GM20000 (cell line): Measurements from ENCODE around the gene SCAP.
A peak's percentile ranks its signal among the peaks of the same experiment; 100 is the strongest.

Experiments used
- DNase-seq: peaks from one replicate; pipeline ENCODE4 v3.0.0; 2012; ENCODE audit warnings: low spot score
- TF ChIP-seq, protein P1 (sequence below): IDR thresholded peaks from 2 replicates; pipeline ENCODE4 v1.5.1; 2012; ENCODE audit warnings: mild to moderate bottlenecking, control low read depth; ENCODE audit errors: extremely low read depth, missing control alignments

The SCAP gene

DNA sequence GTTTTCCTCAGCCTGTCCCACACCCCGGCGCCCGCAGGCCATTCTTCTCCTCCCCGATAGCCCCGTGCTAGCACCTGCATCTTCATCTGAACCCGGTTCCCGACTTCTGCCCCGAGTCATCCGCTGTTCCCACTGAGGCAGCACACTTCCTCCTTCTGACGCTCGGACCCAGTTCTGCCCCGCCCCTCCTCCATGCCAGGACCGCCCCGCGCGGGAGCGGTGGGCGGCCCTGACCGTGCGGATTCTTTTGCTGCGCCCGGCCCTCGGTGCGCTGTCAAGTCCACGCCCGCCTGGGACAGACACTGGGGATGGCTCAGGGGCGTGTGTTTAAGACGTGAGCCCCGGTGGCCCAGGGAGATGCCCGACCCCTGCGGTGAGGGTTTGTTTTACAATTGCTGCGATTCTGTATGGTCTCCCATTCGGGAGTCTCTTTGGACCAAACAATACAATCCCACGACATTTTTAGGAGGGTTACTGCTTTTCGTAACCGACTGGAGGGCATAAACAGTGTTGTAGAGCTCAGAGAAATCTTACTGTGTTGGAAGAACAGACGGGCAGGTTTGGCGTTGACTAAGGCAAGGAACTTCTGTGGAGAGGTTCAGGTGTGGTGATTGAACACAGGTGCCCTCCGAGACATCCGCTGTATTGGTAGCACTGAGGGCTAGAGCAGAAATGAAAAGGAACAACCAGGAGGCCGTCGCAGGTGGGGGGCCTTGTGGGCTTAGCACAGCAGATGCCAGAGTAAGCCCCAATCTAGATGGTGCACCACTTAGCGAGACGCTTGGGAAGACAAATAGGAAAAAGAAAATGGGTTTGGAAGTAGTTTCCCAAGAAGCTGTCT is 94.2 kb downstream of the SCAP start:
- TF ChIP-seq, protein P1, sequence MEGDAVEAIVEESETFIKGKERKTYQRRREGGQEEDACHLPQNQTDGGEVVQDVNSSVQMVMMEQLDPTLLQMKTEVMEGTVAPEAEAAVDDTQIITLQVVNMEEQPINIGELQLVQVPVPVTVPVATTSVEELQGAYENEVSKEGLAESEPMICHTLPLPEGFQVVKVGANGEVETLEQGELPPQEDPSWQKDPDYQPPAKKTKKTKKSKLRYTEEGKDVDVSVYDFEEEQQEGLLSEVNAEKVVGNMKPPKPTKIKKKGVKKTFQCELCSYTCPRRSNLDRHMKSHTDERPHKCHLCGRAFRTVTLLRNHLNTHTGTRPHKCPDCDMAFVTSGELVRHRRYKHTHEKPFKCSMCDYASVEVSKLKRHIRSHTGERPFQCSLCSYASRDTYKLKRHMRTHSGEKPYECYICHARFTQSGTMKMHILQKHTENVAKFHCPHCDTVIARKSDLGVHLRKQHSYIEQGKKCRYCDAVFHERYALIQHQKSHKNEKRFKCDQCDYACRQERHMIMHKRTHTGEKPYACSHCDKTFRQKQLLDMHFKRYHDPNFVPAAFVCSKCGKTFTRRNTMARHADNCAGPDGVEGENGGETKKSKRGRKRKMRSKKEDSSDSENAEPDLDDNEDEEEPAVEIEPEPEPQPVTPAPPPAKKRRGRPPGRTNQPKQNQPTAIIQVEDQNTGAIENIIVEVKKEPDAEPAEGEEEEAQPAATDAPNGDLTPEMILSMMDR, result no peak
- DNase-seq, result peak; percentile 88

DNA sequence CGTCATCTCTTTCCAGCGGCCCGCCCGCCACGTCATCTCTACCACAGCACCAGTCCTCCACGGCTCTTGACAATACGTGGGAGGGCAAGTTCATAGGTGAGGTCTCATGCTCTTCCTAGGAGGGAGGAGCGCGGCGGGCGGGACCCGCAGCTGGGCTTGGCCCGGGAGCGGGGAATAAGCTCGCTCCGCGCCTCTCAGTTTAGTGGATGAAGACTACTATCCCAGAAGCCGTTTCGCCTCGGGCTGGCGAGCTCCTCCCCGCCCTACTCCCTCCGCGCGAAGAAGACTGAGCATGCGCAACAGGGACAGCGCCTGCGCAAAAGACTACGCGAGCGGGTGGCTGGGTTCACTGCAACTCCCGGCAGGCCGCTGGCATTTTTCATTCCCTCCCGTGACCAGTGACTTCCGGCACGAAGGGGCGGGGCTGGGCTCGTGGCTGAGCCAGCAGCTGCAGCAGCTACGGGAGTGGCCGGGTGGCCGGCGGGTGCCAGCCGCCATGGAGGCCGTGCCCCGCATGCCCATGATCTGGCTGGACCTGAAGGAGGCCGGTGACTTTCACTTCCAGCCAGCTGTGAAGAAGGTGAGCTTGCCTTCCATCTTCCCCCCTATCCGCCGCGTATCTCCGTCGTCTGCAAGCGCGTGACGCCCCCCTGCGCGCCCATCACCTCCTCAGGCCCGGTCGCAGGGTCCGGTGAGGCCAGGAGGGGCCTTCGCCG is 95.0 kb downstream of the SCAP start, which contains the start of gene PTPN23:
Gene PTPN23, plus strand, starts transcription at position 421 of the 716 bp plus-strand sequence. Its CDS starts 76 bp downstream, at position 497.
- DNase-seq, result peak; percentile 96
- TF ChIP-seq, protein P1, result no peak

DNA sequence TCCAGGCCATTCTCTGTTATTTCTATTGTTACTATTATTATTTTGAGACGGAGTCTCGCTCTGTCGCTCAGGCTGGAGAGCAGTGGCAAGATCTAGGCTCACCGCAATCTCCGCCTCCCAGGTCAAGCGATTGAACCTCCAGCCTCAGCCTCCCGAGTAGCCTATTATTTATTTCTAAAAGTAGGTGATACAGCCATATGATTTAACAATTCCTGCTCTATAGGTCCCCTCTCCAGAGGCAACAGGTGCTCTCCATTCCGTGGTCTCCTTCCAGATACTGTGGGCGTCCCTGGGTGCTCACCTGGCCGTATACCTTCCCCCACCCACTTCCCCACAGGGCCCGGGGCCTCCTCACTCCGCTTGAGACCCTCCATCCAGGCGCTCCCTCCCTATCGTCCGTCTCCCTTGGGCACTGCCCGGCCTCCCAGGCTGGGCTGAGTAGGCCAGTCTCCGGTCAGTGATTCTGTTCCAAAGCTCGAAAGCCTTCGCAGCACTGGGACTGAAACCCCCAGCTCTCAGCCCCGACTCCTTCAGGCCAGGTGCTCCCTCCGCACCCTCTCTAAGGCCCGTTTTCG is 95.6 kb downstream of the SCAP start:
- TF ChIP-seq, protein P1, result no peak
- DNase-seq, result no peak

DNA sequence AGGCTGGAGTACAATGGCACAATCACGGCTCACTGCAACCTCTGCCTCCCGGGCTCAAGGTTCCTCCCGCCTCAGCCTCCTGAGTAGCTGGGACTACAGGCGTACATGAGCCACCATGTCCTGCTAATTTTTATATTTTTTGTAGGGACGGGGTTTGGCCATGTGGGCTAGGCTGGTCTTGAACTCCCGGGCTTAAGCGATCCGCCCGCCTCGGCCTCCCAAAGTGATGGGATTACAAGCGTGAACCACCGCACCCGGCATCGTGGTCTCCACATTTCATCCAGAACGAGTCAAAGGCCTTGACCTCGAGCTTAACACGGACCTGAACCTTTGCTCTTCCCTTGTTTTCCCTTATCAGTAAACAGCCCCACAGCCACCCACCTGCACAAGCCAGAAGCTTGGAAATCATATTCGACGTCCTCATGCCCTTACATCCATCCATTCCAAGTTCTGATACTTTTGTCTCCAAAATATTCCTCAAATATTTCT is 96.3 kb downstream of the SCAP start:
- DNase-seq, result no peak
- TF ChIP-seq, protein P1, result no peak

DNA sequence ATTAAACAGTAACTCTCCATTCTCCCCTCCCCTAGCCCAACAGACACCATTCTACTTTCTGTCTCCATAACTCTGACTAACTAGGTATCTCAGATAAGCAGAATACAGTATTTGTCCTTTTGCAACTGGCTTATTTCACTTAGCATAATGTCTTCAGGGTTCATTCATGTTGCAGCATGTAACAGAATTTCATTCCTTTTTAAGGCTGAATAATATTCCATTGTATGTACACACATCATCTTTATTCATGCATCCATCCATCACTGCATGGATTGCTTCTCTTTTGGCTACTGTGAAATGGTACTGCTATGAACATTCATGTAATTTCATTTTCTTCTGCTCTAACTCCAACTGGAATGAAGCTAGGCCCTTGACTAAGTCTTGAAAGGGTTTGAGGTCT is 96.9 kb downstream of the SCAP start:
- no peak for DNase-seq
- TF ChIP-seq, protein P1, result no peak

DNA sequence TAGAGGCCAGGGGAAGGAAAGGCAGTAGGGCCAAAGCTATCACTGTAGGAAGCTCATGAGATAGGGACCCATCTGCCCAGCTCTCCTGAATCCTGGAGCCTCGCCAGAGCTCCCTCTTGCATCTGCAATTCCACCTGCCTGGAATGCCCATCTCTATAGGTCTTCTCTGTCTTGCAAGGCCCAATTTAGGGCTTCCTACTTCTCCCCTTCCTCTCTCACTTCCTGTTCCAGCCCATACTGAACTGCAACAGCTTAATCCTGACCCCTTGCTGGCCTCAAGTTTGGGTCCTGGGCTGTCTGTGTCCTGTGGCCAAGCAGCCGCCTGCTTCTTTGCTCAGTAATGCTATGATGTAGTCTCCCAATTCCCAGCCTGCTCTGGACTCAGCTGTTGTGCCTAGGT is 98.6 kb downstream of the SCAP start:
- TF ChIP-seq, protein P1, result no peak
- no peak for DNase-seq
